HepG2 (cell line): ENCODE data around the gene MILR1. TPM values are rescaled to one million over a fixed set of nuclear protein-coding genes. Genes with fewer than 3 reads are reported as not detected.

Source experiments
- AKNA ChIP-seq: sonication (generic); formaldehyde crosslinking; IDR thresholded peaks from 2 replicates; pipeline ENCODE4 v1.4.0; 2020; ENCODE audit warnings: missing genetic modification reagents, borderline replicate concordance
- DDIT3 ChIP-seq: sonication (generic); formaldehyde crosslinking; IDR thresholded peaks from 2 replicates; pipeline ENCODE4 v1.4.0; 2020; ENCODE audit warnings: mild to moderate bottlenecking, missing genetic modification reagents
- JUNB ChIP-seq: sonication (generic); formaldehyde crosslinking; IDR thresholded peaks from 2 replicates; pipeline ENCODE4 v1.8.0; 2022; ENCODE audit warnings: missing genetic modification reagents, mild to moderate bottlenecking, borderline replicate concordance
- KLF9 ChIP-seq: IDR thresholded peaks from 2 replicates; pipeline ENCODE4 v1.6.1; 2016; ENCODE audit warnings: low read depth
- NPAS2 ChIP-seq: sonication (generic); formaldehyde crosslinking; IDR thresholded peaks from 2 replicates; pipeline ENCODE4 v1.8.0; 2022; ENCODE audit warnings: mild to moderate bottlenecking, missing genetic modification reagents, borderline replicate concordance
- TFE3 ChIP-seq: IDR thresholded peaks from 2 replicates; pipeline ENCODE4 v1.6.1; 2016
- ZMAT3 ChIP-seq: sonication (generic); formaldehyde crosslinking; conservative IDR thresholded peaks from 2 replicates; pipeline ENCODE4 v1.7.0; 2021; ENCODE audit warnings: missing genetic modification reagents
- ZNF580 ChIP-seq: IDR thresholded peaks from 2 replicates; pipeline ENCODE4 v1.6.1; 2016; ENCODE audit warnings: low read depth, borderline replicate concordance
- polyA plus RNA-seq, 8 experiments: library from polyadenylated mRNA; depleted of rRNA in 3 of 8; stranded (reverse) in 7 of 8; unstranded in 1 of 8; fragments of >200 nt; fragmentation: Illumina TruSeq in 4 of 8; extraction: Trizol in 4 of 8; gene quantifications; 2 replicates each; pipeline versions ENCODE4 v1.2.1 to v1.2.3, GENCODE V29; 2011 to 2016; ENCODE audit warnings: low read depth in 4 of 8, missing spikeins in 1 of 8, mixed read lengths in 1 of 8; ENCODE audit not compliant: insufficient read depth in 1 of 8
- total RNA-seq, 5 experiments: library from RNA; depleted of rRNA; stranded (reverse); fragments of >200 nt; fragmentation: Illumina TruSeq; extraction: Trizol; gene quantifications; 2 replicates each; pipeline ENCODE4 v1.2.3, GENCODE V29; 2016; ENCODE audit warnings: low read depth in 1 of 5

Gene MILR1
- total and polyA plus RNA-seq, 2 of the 13 experiments (the other 11 are each of a cell fraction or from before 2014, with no cell fraction given) = 0.27 to 1.7 TPM

- TF ChIP-seq AKNA (CRISPR knock-in tag) (no peak), NPAS2 (CRISPR knock-in tag) (no peak), DDIT3 (CRISPR knock-in tag) (no peak), KLF9 (CRISPR knock-in tag) (no peak), ZMAT3 (CRISPR knock-in tag) (no peak), TFE3 (CRISPR knock-in tag) (no peak), ZNF580 (CRISPR knock-in tag) (no peak), JUNB (CRISPR knock-in tag) (no peak)
Measured at GRCh38 chr17:64426596-64426995, 22.3 kb upstream of the MILR1 start (continued).
